ENCODE results near the gene MRPL55. TPM values are rescaled to one million over a fixed set of nuclear protein-coding genes. Genes with fewer than 3 reads are reported as not detected.

MRPL55 gene
- total RNA-seq, 1 experiment from 2014 or later = 57.1 TPM

DNA sequence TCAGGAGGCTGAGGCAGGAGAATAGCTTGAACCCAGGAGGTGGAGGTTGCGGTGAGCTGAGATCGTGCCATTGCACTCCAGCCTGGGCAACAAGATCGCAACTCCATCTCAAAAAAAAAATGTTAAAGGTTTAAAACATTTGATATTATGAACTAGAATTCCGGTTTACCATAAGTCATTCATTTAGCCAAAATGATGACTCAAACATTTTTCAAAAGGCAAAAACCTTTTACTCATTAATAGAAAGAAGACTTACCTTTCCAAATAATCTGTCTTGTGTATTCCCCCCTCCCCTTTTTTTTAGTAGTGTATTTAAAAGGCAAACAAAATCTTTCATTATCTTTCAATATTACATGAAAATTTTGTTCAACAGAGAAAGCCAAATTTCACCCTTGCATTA lies 8.2 kb upstream of the MRPL55 start (continued):
- TF ChIP-seq, protein P1, sequence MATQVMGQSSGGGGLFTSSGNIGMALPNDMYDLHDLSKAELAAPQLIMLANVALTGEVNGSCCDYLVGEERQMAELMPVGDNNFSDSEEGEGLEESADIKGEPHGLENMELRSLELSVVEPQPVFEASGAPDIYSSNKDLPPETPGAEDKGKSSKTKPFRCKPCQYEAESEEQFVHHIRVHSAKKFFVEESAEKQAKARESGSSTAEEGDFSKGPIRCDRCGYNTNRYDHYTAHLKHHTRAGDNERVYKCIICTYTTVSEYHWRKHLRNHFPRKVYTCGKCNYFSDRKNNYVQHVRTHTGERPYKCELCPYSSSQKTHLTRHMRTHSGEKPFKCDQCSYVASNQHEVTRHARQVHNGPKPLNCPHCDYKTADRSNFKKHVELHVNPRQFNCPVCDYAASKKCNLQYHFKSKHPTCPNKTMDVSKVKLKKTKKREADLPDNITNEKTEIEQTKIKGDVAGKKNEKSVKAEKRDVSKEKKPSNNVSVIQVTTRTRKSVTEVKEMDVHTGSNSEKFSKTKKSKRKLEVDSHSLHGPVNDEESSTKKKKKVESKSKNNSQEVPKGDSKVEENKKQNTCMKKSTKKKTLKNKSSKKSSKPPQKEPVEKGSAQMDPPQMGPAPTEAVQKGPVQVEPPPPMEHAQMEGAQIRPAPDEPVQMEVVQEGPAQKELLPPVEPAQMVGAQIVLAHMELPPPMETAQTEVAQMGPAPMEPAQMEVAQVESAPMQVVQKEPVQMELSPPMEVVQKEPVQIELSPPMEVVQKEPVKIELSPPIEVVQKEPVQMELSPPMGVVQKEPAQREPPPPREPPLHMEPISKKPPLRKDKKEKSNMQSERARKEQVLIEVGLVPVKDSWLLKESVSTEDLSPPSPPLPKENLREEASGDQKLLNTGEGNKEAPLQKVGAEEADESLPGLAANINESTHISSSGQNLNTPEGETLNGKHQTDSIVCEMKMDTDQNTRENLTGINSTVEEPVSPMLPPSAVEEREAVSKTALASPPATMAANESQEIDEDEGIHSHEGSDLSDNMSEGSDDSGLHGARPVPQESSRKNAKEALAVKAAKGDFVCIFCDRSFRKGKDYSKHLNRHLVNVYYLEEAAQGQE (IDR thresholded peaks at IDR 0.05; ENCODE audit: low read depth) = no peak

DNA sequence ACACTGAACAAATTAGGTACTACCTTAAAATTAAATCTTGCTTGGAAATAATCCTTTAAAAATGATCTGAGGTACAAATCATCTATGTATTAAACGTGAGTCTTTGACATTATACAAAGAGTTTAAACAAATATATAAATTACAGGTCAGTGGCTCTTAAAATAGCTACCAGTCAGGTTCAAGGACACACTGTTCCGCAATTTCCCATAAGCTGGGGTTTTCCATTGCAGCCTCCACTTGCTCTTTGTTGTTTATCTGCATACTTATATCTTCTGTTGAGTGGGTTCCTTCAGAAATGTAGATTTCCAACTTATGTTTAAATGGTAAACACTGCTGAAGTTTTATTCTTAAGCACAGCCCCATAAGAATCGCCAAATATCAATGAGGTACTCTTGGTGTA lies 5.7 kb upstream of the MRPL55 start:
- ChIA-PET RAD21 (ENCODE audit: low non-redundant PET in 1 of 2, low total read pairs in 2 of 2, uncharacterized antibody in 2 of 2, unreplicated experiment in 2 of 2) (no interaction called here), POLR2A (no interaction called here), CTCF (no interaction called here)
- peaks cover 0 to 7% of the 10 kb centered on the region in 2 experiments; a peak in 2 of 4 replicates for H3K4me1 ChIP-seq (ENCODE audit: control insufficient read depth in 1 of 2, insufficient read depth in 2 of 2, low read length in 2 of 2)
- no peaks in the 10 kb centered on the region for H3K9me2 ChIP-seq (ENCODE audit: insufficient read depth)
- no peak overlapping the region for H3K4me3 ChIP-seq (replicated peaks in 1 of 2; ENCODE audit: low read depth in 1 of 2, low read length in 2 of 2)
- H2AFZ ChIP-seq (ENCODE audit: low read depth, low read length, poor library complexity, severe bottlenecking) = no peak overlapping the region
- peaks cover 0 to 5% of the 10 kb centered on the region in 2 experiments; a peak in 2 of 4 replicates for H3K9me3 ChIP-seq (ENCODE audit: control insufficient read depth in 1 of 2, insufficient read depth in 1 of 2, low read depth in 1 of 2, low read length in 2 of 2)
- ATAC-seq = no peak
- H3K79me2 ChIP-seq (ENCODE audit: insufficient read depth, low read length) = peaks cover 2% of the 10 kb centered on the region; the same call in 1 of the 2 replicates
- no peak overlapping the region for H3K4me2 ChIP-seq (ENCODE audit: low read length)
- no peak overlapping the region for H3K27ac ChIP-seq (ENCODE audit: low read depth, low read length)
- no peaks in the 10 kb centered on the region for H3K27me3 ChIP-seq (ENCODE audit: insufficient read depth, low read length)
- H4K20me1 ChIP-seq (ENCODE audit: insufficient read depth) = no peaks in the 10 kb centered on the region
- TF ChIP-seq RAD21 (IDR thresholded peaks at IDR 0.05; ENCODE audit: low read depth) = no peak
- no peak for TF ChIP-seq SP1 (IDR thresholded peaks at IDR 0.05; ENCODE audit: low read depth)
- no peak for TF ChIP-seq SIN3A (IDR thresholded peaks at IDR 0.05; ENCODE audit: low read depth)
- no peak for TF ChIP-seq FOSL1 (IDR thresholded peaks at IDR 0.05; ENCODE audit: low read depth)
- no TSS peak for BruUV-seq (replicated peaks)
- intact Hi-C loops (cut with micrococcal nuclease) = no loop called here
- H3K36me3 ChIP-seq (ENCODE audit: control insufficient read depth in 1 of 2, insufficient read depth in 2 of 2, low read length in 2 of 2) = no peaks in the 10 kb centered on the region
- no peak for DNase-seq (ENCODE audit: low read depth, low spot score)
- H3K9ac ChIP-seq (ENCODE audit: low read length) = no peak overlapping the region

Measured in HCT116 (cell line).